Measurements from ENCODE around the gene NME7.

DNA sequence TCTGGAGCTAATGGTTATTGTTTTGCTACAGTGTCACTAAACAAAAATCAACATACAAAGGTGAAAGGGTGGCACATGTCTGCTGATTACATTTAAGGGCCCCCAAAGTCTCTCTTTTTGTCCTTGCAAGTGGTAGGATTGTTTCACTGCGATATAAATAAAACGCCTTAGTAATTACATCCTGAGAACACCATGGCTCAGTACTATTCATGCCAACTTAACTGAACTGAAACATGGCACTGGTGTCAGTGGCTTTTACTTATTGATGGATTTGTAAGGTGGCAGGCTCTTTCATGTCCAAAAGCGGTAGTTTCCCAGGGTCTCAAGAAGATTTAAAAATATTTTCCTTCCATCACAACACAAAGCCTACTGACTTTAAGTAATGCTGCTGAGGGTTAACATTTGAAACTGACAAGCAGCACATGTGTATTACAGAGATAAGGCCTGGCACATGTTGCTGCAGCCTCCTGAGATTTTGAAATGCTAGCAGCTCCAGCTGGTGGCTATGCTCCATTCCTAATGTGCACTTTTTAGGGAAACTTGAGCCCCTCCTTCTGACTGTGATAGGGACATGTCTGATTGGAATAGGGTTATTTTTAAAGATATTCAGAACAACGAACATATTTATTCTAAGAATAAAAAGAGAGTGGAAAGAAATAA lies 174.3 kb downstream of the NME7 start:
- no peak for TF ChIP-seq EZH2 (IDR thresholded peaks at IDR 0.05)
- TF ChIP-seq, protein P1, sequence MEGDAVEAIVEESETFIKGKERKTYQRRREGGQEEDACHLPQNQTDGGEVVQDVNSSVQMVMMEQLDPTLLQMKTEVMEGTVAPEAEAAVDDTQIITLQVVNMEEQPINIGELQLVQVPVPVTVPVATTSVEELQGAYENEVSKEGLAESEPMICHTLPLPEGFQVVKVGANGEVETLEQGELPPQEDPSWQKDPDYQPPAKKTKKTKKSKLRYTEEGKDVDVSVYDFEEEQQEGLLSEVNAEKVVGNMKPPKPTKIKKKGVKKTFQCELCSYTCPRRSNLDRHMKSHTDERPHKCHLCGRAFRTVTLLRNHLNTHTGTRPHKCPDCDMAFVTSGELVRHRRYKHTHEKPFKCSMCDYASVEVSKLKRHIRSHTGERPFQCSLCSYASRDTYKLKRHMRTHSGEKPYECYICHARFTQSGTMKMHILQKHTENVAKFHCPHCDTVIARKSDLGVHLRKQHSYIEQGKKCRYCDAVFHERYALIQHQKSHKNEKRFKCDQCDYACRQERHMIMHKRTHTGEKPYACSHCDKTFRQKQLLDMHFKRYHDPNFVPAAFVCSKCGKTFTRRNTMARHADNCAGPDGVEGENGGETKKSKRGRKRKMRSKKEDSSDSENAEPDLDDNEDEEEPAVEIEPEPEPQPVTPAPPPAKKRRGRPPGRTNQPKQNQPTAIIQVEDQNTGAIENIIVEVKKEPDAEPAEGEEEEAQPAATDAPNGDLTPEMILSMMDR (IDR thresholded peaks at IDR 0.05), result no peak
